Islet precursor cell (in vitro differentiated cells): Measurements from ENCODE around the gene TPGS1.
A peak's percentile ranks its signal among the peaks of the same experiment; 100 is the strongest.

Experiments used
- DNase-seq: peaks from one replicate; pipeline ENCODE4 v3.0.0-alpha.2; 2018

The TPGS1 gene

DNA sequence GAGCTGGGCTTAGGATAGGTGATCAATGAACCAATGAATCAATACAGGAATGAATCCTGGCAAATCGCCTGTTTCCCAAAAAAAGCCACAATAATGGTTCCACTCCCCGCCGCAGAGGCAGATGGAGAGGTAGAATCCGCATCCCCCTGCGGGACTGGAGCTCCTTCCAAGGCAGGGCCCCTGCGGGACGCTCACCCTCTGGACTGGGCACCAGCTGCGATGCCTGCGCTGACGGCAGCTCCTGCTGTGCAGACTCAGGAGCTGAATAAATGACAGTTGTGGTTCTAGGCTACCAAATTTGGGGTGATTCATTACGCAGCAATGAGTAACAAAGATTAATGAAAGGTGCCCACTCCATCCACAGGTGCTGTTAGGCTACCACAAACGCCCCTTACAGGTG is 15.4 kb downstream of the TPGS1 start:
- no peak for DNase-seq

DNA sequence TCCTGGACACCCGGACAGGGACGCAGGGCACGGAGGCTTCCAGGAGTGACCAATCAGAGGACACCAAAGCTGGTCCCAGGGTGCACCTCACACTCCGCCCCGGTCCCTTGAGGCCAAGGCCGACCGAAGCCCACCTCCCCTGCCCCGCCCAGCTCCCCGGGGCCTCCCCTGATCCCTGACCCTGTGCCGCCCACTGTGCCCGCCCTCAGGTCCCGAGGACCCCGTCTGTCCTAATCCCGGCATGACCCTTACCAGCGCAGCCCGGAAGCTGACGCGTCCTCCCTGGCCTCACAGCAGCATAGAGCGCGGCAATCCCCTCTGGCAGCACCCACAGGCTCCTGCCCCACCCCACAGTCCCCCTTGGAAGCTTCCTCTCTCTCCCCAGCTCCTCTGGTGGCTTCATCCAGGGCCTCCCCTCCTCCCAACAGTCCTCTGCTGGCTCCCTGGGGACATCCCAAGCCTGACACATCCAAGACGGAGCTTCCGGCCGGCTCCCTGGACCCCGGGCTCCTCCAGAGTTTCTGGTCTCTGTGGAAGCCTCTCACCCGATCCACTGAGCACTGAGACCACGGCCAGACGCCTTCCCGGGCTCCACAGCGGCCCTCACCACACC is 16.9 kb downstream of the TPGS1 start:
- no peak for DNase-seq

DNA sequence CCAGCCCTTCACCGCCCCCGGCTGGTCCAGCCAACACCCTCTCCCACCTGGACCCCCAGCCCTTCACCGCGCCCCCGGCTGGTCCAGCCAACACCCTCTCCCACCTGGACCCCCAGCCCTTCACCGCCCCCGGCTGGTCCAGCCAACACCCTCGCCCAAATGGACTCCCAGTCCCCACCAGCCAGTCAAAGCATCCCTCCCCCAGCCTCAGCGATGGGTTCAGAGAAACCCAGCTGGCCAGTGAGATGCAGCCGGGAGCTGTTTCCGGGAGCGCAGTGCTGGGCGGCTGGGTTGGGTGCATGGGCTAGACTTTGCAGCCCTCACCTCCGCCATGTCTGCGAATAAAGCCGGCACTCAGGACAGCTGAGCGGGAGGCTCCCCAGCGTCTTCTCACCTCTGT is 17.7 kb downstream of the TPGS1 start:
- DNase-seq, result no peak

DNA sequence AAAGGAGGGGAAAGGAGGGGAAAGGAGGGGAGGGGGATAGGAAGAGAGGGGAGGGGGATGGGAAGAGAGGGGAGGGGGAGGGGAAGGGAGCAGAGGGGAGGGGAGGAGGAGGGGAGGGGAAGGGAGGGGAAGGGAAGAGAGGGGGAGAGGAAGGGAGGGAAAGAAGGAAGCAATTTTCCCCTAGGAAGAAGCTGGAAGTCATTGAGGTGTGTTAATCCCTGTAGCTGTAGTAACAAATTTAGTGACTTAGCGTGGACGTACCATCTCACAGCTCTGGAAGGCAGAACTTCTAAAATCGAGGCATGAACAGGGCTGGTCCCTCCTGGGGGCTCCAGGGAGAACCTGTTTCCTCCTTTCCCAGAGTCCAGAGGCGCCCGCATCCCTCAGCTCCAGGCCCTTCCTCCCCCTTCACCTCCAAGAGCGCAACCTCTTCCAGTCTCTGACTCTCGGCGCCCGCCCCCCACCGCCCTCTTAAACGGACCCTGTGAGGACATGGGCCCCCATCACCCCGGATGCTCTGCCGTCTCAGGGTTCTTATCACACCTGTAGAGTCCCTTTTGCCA is 18.6 kb downstream of the TPGS1 start:
- no peak for DNase-seq

DNA sequence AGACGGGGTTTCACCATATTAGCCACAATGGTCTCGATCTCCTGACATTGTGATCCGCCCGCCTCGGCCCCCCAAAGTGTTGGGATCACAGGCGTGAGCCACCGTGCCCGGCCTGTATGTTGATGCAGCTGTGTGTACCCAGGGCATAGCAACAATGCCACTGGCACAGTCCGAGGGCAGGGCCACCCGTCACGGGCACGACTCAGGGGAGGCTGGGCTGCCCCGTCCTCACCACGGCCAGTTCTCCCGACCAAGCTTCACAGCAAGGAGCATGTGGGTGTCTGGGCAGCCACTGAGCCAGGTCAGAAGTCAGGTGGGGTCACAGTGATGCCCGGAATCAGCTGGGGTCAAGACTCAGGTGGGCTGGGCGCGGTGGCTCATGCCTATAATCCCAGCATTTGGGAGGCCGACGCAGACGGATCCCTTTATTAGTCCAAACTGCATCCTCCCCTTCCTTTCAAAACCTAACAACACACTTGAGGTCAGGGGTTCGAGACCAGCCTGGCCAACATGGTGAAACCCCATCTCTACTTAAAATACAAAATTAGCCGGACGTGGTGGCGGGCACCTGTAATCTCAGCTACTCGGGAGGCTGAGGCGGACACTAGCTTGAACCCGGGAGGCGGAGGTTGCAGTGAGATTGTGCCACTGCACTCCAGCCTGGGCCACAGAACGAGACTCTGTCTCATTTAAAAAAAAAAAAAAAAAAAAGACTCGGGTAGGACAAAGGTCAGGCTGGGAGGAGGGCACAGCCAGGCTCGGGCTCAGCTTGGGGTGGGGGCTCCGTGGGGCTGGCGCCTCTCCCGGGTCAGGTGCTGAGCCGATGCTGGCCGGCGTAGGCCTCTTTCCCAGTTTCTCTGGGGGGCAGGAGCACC is 23.1 kb downstream of the TPGS1 start:
- no peak for DNase-seq

DNA sequence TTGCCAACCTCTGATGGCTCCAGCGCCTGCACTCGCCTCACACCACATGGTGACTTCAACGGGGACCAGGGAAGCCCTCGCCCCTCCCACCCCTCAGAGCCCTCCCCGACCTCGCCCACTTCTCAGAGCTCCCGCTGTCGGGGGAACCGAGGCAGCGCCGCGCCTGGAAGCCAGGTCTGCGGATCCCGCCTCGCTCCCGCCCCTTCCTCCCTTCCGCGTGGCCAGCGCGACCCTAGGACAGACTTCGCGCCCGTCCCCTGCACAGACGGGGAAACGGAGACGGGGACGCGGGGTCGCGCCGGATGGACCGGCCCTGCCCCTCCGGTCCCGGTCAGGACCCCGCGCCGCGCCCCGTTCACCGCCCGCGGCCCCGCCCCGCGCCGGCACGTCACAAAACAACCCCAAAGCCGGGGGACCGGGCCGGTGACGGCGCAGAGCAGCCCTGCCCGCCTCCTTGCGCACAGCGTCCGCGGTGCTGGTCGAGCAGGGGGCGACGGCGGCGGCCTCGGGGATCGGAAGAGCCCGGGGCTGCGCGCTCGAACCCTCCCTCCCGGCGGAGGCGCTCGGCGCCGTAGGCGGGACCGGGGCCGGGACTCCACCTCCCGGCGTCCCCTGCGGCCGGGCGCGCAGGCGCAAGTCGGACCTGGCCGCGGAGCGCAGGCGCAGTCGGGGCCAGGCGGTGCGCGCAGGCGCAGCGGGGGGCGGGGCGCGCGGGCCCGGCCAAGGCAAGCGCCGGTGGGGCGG is 23.9 kb downstream of the TPGS1 start:
- peak; percentile 94 for DNase-seq

DNA sequence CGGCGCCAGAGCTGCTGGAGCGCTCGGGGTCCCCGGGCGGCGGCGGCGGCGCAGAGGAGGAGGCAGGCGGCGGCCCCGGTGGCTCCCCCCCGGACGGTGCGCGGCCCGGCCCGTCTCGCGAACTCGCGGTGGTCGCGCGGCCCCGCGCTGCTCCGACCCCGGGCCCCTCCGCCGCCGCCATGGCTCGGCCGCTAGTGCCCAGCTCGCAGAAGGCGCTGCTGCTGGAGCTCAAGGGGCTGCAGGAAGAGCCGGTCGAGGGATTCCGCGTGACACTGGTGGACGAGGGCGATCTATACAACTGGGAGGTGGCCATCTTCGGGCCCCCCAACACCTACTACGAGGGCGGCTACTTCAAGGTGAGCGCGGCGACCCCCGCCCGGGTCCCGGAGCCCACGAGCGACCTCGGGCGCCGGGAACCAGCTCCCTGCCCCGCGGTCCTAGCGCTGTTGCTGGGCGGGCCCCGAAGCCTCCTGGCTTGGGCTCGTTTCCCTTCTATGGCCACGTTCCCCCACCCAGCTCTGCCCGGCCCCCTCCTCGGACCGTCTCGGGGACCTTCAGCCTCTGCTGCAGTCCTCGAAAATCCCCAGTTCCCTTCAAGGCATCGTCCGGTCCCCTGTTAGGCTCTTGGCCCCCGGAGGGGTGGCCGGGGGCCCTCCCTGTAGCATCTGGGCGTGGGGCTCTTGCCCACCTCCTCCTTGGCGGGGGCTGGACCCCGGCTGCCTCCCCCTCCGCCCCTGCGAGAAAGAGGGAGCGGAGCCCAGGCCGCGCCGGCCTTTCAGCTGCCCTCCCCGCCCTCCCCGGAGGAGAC is 24.7 kb downstream of the TPGS1 start, which contains the start of gene CDC34:
CDC34 (plus strand) TSS at position 8 of the 808 bp plus-strand sequence; CDS start at position 180, 172 bp downstream.
- no peak for DNase-seq

DNA sequence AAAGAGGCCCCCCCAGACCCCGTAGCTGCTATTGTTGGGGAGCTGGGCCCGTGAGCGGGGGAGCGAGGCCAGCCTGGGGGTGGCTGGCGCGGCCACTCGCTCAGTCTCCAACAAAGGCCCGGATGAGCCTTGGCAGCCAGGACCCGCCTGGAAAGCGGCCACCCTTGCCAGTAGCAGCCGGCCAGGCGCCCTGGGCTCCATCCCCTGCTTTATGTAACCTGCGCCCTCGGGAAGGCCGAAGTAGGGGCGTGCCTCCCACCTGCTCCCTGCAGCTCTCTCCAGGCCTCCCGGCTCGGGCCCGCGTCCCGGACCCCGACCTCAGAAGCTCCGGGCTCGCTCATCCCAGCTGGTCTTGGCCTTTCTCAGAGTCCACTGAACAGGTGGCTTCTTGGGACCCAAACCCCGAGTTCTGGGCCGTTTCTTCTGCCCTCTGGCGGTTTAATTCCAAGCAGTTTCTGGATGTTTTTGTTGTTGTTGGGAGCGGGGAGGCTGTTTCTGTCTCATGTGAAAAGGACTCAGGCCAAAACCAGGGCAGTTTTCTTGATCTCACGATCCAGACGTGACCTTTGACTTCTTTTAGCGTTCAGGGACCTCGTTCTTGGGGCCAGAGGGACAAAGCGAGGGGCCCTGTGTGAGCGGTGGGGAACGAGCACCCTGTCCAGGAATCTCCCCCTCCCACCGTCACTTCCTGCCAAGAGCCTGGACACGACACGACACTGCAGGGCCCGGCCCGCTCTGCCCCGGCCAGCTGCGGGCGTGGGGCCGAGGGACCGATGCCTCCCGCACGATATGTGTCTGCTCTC is 25.5 kb downstream of the TPGS1 start:
- peak; percentile 74 for DNase-seq

DNA sequence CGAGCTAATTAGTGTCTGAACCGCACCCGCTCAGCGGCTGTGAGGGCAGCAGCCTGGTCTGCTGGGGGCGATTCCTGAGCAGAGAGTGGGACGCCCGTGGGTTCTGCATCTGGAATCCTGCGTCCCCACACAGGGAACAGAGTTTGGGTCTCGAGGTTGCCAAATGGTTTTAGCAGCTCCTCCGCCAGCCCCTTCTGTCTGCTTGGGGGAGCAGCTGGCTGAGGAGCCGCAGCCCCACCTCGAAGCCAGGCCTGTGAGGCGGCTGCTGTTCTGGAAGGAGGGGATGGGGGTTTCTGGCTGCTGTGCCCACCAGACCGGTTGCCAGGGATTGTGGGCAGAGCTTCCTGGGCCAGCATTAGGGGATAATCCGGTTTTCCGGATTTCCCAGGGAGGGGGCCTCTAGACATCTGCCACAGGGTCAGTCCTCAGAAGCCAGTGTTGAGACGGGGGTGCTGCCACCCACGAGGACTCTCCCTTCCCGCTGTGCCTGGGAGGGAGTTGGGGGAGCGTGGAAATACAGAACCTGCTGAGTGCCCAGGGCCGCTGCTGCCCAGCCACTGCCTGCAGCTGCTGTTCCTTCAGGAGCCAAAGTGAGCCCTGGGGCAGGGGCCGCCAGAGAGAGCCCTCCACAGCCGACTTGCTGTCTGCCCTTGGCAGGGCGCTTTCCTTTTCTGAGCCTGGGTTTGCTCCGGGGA is 26.2 kb downstream of the TPGS1 start:
- DNase-seq, result no peak

DNA sequence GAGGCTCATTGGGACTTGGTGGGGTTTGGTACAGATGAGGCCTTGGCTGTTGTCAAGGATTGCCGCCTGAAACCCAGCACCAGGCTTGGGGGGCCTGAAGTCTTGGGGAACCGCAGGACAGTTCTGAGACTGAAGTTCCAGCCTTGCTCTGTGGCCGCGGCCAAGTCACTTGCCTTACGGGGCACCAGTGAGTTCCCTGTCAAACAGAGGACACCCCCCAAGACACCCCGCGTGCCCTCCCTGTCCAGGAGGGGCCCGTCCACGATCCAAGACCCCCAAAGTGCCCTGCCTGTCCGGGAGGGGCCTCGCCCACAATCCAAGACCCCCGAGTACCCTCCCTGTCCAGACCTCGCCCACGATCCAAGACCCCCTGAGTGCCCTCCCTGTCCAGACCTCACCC is 26.8 kb downstream of the TPGS1 start:
- no peak for DNase-seq

DNA sequence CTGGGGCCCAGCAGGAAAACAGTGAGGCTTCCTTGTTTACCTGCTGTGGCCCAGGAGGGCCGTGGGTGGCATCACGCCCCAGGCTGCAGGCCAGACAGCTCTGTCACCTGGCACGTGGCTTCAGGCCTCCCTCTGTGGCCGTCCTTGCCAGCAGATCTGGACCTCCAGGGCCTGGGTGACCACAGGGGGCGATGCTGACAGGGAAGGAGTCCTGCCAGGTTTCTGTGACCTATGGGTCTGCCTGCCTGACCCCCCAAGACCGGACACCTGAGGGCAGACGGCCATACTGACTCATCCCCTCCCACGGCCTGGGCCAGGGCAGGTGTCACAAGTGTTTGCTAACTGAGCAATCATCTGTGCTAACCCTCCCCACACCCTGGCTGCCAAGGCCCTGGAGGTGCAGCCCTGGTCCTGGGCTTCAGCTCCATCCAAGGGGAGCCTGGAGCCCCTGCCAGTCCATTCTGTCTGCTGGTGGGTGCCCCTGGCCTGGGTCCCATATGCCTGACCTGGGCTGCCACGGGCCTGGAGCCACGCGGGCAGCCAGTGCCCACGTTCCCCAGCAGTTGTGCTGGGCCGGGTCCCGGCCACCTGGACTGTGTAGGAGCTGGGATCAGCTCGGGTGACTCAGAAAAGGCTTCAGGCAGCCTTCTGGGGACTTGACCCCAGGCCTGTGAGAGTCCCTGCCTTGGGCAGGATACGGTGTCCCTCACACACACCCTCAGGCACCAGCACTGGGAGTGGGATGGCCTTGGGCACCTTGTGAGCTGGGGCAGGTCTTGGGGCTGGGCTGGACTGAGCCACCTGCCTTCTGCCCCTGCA is 27.9 kb downstream of the TPGS1 start:
- DNase-seq, result no peak

DNA sequence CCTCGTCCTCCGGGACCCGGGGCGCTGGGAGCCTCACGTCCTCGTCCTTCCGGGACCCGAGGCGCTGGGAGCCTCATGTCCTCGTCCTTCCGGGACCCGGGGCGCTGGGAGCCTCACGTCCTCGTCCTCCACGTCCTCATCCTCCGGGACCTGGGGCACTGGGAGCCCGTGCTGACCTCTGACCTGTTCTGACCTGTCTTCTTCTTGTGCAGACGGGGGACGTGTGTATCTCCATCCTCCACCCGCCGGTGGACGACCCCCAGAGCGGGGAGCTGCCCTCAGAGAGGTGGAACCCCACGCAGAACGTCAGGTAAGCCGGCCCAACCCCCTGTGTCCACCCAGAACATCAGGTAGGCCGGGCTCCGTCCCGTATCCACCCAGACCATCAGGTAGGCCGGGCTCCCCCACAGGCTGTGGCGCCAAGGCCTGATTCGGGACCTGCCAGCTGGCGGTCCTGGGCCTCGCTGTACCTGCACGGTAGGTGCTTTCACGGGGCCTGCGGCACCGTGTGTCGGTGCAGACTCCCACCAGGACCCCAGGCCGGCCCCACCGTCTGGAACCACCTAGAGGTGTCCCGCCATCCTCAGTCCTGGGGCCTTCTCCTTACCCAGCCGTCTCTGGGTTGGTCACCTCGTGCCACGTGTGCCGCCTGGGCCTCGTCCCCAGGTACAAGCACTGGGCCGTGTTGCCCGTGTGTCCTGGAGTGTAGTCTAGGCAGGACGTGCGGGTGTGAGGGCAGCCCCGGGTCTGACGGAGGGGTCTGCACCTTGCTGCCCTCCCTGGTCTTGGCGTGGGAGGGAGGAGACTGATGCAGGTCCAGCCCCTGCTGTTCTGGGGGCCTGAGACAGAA is 29.0 kb downstream of the TPGS1 start:
- DNase-seq, result no peak

DNA sequence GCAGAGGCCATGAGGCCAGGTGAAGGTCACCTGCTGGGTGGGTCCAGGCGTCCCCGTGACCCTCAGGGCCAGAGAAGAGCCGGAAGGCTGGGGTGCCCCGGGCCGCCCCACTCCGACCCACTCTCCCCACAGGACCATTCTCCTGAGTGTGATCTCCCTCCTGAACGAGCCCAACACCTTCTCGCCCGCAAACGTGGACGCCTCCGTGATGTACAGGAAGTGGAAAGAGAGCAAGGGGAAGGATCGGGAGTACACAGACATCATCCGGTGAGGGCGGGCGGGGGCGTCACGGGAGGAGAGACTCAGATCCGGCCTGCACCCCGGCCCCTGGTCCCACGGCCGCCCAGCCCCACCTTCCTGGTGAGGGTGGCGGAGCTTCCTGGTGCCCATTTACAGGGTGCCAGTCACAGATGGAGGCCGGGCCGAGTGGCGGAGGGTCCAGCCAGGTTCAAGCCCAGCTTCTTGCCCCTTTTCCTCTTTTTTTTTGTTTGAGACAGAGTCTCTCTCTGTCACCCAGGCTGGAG is 29.6 kb downstream of the TPGS1 start:
- no peak for DNase-seq

DNA sequence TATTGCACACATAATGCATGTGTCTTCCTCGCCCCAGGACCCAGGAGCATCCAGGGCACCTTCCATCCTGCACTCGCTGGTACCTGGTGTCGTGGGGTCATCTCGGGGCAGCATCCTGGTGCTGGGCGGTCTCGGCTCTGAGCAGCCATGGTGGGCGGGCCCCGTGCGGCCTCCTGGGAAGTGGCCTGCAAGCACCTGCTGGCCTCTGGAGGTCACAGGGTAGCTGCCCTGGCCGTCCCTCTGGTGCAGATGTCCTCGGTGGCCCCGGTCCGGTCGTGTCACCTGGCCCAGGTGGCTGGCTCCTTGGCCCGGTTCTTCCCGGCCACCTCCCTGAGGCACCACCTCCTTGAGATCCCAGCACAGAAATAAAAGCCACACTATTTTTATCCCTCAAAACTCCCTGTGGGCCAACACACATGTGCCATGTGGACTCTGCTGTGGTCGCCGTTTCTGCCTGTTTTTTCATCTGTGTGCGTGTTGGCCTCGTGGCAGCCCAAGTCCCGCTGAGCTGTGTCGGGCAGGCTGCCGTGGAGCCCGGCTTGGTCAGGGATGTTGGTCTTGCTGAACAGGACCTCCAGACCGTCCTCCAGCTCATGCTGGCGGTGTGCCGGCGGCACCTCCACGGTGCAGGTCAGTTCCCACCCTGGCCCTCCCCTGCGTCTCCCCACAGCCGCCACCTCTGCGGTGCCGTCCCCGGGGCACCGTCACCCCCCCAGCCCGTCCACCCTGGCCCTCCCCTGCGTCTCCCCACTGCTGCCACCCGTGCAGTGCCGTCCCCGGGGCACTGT is 31.5 kb downstream of the TPGS1 start:
- no peak for DNase-seq

DNA sequence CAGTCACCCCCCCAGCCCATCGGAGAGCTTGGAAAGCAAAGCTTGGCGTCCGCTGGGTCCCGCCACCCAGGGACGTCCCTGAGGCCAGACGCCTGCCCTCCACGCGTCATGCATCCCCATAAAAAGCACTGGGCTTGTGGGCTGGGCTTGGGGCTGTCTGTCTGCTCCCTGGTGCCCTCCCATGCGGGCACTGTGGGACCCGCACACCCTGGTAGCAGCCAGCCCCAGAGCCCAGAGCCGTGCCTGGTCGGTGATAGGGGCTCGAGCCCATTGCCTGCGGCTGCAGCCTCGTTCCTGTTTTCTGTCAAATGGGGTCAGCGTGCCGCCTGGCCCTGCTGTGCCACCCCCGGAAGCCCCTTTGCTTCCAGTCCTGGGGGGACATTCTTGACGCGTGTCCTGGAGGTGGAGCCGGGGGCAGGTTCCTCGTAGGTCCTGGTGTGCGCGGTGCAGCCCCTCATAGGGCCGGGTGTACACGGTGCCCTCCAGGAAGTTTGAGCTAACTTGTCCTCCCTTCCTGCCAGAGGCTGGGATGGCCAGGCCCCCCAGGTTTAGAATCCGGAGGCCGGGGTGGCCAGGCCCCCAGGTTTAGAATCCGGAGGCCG is 32.2 kb downstream of the TPGS1 start:
- no peak for DNase-seq

DNA sequence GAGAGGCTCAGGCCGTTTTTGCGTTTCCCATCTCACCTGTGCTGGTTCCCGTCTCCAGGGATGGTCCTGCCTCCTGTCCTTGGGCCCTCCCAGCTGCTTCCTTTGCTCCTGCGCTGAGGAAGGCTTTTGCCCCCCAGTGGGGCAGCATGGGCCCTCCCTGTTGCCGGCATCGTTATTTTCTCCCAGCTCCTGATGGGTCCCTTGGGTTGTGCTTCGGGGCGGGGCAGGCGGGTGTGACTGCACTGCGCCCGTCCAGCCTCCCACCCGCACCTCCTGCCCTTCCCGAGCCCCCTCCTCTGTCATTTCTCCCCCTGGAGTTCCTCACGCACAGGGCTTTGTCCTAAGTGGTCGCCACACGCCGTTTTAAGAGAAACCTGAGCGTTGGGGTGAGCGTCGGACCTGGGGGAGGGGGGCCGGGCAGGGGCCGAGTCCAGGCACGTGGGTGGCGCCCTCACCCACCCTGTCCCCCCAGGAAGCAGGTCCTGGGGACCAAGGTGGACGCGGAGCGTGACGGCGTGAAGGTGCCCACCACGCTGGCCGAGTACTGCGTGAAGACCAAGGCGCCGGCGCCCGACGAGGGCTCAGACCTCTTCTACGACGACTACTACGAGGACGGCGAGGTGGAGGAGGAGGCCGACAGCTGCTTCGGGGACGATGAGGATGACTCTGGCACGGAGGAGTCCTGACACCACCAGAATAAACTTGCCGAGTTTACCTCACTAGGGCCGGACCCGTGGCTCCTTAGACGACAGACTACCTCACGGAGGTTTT is 33.8 kb downstream of the TPGS1 start:
- DNase-seq, result no peak

DNA sequence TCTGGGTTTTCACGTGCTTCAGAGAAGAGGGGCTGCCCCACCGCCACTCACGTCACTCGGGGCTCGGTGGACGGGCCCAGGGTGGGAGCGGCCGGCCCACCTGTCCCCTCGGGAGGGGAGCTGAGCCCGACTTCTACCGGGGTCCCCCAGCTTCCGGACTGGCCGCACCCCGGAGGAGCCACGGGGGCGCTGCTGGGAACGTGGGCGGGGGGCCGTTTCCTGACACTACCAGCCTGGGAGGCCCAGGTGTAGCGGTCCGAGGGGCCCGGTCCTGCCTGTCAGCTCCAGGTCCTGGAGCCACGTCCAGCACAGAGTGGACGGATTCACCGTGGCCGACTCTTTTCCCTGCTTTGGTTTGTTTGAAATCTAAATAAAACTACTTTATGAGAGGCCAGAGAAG is 34.4 kb downstream of the TPGS1 start:
- DNase-seq, result no peak
